ENCODE results near the gene PCDHB16.
"Not testable (repeated sequence)": the region's sequence is repeated elsewhere in the genome, so short reads cannot be mapped to it uniquely, and the experiment has no call there.

GRCh38 chr5:141216035-141216434 is 33.8 kb downstream of the PCDHB16 start:
- not testable (repeated sequence) for TF ChIP-seq EZH2 (IDR thresholded peaks at IDR 0.05; ENCODE audit: insufficient read depth, poor library complexity, severe bottlenecking); EZH2phosphoT487 (IDR thresholded peaks at IDR 0.05; ENCODE audit: insufficient read depth, low read depth)

Data from GM23248 (cell line).